GM23248 (cell line): ENCODE data around the gene ARHGAP24.

Experiments
- EZH2 ChIP-seq: fragments of 200-600 bp; sonication (generic); IDR thresholded peaks from 2 replicates; pipeline ENCODE4 v1.6.1; 2018; ENCODE audit warnings: antibody characterized with exemption, mild to moderate bottlenecking; ENCODE audit not compliant: insufficient read depth, poor library complexity, severe bottlenecking
- EZH2phosphoT487 ChIP-seq: fragments of 200-600 bp; sonication (generic); IDR thresholded peaks from 2 replicates; pipeline ENCODE4 v1.6.1; 2018; ENCODE audit warnings: antibody characterized with exemption, moderate library complexity, mild to moderate bottlenecking, low read depth; ENCODE audit not compliant: insufficient read depth

DNA sequence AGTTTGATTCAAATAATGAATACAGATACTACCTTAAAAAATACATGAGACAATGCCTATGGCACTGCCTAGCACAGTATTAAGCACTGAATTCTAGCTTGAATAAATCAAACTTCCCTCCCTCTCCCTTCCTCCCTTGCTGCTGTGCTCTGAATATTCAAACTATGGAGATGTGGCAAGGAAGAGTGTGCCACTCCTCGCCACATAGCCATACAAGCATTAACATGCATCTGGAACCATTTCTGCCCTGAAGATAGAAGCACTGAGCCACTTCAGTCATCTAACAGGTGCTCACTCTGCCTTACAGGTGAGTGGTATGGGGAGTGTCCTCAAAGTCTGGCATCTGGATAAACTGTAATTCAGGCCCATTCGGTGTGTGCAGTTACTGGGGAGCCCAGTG, 276.9 kb downstream of the ARHGAP24 start:
- TF ChIP-seq EZH2 (no peak), EZH2phosphoT487 (no peak)
